ENCODE measurements around the gene CUX1.

DNA sequence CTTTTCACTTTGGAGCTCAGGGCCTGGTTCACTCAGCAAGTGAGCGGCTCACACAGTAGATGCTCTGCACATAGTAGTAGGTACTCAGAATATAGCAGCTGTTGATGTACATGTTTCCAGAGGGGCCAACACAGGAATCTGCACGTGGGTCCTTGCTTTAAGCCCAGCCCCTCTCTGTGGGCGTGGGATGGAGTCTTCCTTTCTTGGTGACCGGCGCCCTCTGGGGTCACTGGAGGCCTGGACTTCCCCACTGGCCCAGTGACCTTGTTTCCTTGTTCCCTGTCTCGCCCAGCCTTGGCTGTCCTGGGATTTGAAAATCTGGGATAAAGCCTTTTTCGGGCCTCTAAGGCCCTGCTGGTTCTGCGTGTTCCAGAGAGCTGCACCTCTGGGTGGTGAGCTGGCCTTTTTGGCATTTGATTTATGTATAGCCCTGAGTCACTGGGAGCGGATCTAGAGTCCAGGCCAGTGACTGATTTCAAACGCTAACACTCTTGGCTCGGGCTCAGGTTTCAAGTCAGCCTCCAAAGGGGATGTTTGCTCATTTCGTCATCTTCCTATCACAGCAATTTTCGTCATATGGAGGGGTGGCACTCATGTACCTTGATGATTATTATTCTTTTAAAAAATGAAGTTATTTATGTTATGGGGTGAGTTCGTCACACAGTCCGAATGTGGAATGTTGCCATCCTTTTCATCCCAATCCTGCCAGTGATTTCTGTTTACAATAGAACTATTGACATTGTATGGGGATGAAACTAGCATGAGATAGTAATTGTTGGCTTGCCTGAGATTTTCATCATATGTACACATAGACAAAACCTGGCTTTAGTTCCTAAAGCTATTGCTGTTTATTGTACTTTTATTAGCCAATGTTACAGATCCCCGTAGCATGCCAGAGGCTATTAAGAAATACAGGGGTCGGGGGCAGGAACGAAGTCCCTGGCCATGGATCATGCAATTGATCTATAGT, 65.5 kb downstream of the CUX1 start:
- TF ChIP-seq, protein P1, sequence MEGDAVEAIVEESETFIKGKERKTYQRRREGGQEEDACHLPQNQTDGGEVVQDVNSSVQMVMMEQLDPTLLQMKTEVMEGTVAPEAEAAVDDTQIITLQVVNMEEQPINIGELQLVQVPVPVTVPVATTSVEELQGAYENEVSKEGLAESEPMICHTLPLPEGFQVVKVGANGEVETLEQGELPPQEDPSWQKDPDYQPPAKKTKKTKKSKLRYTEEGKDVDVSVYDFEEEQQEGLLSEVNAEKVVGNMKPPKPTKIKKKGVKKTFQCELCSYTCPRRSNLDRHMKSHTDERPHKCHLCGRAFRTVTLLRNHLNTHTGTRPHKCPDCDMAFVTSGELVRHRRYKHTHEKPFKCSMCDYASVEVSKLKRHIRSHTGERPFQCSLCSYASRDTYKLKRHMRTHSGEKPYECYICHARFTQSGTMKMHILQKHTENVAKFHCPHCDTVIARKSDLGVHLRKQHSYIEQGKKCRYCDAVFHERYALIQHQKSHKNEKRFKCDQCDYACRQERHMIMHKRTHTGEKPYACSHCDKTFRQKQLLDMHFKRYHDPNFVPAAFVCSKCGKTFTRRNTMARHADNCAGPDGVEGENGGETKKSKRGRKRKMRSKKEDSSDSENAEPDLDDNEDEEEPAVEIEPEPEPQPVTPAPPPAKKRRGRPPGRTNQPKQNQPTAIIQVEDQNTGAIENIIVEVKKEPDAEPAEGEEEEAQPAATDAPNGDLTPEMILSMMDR (IDR thresholded peaks at IDR 0.05) = peak in 1 of 7 experiments; percentile 22
- TF ChIP-seq POLR2A (IDR thresholded peaks at IDR 0.05) = peak in 1 of 3 donors; percentile 22

All from body of pancreas (tissue), 4 donors.